Stimulated activated CD8-positive, alpha-beta memory T cell treated with anti-CD3 and anti-CD28 coated beads, Interleukin-2, amount 100 ng/mL, for 48 hours (primary cell): ENCODE measurements around the gene APCDD1L.

Experiments used
- DNase-seq, 2 donors: peaks; one replicate each; pipeline ENCODE4 v3.0.0-alpha.2; 2020; ENCODE audit warnings: low read depth in 2 of 2

Gene APCDD1L

GRCh38 chr20:58545565-58546415 is 30.6 kb upstream of the APCDD1L start:
- no peak for DNase-seq

- no peak for DNase-seq
Measured at GRCh38 chr20:58544891-58545290, 29.7 kb upstream of the APCDD1L start.

GRCh38 chr20:58544286-58544685 is 29.1 kb upstream of the APCDD1L start:
- DNase-seq: no peak

- DNase-seq: no peak
Measured at GRCh38 chr20:58543274-58543673, 28.1 kb upstream of the APCDD1L start.

GRCh38 chr20:58542411-58543095 is 27.4 kb upstream of the APCDD1L start:
- DNase-seq: peak in 1 of 2 donors; percentile 4

GRCh38 chr20:58542034-58542410 is 26.8 kb upstream of the APCDD1L start:
- peak in 1 of 2 donors; percentile 22 for DNase-seq

GRCh38 chr20:58538752-58539151 is 23.6 kb upstream of the APCDD1L start:
- no peak for DNase-seq

GRCh38 chr20:58537831-58538230 is 22.6 kb upstream of the APCDD1L start:
- no peak for DNase-seq

GRCh38 chr20:58536289-58536688 is 21.1 kb upstream of the APCDD1L start:
- DNase-seq: no peak

- DNase-seq: no peak
Measured at GRCh38 chr20:58531657-58532056, 16.5 kb upstream of the APCDD1L start.

- DNase-seq: no peak
Measured at GRCh38 chr20:58531063-58531462, 15.9 kb upstream of the APCDD1L start.

GRCh38 chr20:58528412-58528811 is 13.2 kb upstream of the APCDD1L start:
- DNase-seq: no peak

- DNase-seq: no peak
Measured at GRCh38 chr20:58526411-58526810, 11.2 kb upstream of the APCDD1L start.

- no peak for DNase-seq
Measured at GRCh38 chr20:58524814-58525213, 9.6 kb upstream of the APCDD1L start.

- DNase-seq: no peak
Measured at GRCh38 chr20:58523971-58524315, 8.7 kb upstream of the APCDD1L start.

GRCh38 chr20:58523072-58523970 is 8.1 kb upstream of the APCDD1L start:
- DNase-seq: no peak

GRCh38 chr20:58522666-58523065 is 7.5 kb upstream of the APCDD1L start:
- no peak for DNase-seq

GRCh38 chr20:58521763-58522162 is 6.6 kb upstream of the APCDD1L start:
- no peak for DNase-seq

GRCh38 chr20:58519940-58520712 is 4.9 kb upstream of the APCDD1L start:
- DNase-seq: no peak

- DNase-seq: no peak
Measured at GRCh38 chr20:58518896-58519593, 3.8 kb upstream of the APCDD1L start.

GRCh38 chr20:58518387-58518786 is 3.2 kb upstream of the APCDD1L start:
- no peak for DNase-seq
